Aorta (tissue), 5 donors: ENCODE data around the gene TNS1. TPM values are rescaled to one million over a fixed set of nuclear protein-coding genes. Genes with fewer than 3 reads are reported as not detected.

Experiments
- ATAC-seq: fragments of 200-7000 bp; cut with Tn5 transposase; one replicate; pipeline ENCODE4 v1.9.1; 2022; ENCODE audit warnings: moderate library complexity; ENCODE audit not compliant: low FRiP score
- DNase-seq, 2 donors: peaks; one replicate each; pipeline ENCODE4 v3.0.0-alpha.2; 2020
- H3K27ac ChIP-seq, 2 donors: one replicate each; pipeline ENCODE4 v1.5.1; 2013; ENCODE audit warnings: low read length in 2 of 2, mild to moderate bottlenecking in 2 of 2, moderate library complexity in 2 of 2, control low read depth in 1 of 2, inconsistent platforms in 1 of 2, low read depth in 1 of 2
- H3K27me3 ChIP-seq, 2 donors: one replicate each; pipeline ENCODE4 v1.6.1; 2013; ENCODE audit warnings: control low read depth in 1 of 2, low read length in 1 of 2, mild to moderate bottlenecking in 1 of 2, moderate library complexity in 1 of 2; ENCODE audit not compliant: insufficient read depth in 2 of 2, control insufficient read depth in 1 of 2
- H3K36me3 ChIP-seq, 2 donors: one replicate each; pipeline ENCODE4 v1.6.1; 2013; ENCODE audit warnings: control low read depth in 1 of 2, low read length in 1 of 2, mild to moderate bottlenecking in 1 of 2; ENCODE audit not compliant: insufficient read depth in 2 of 2, control insufficient read depth in 1 of 2
- H3K4me1 ChIP-seq, 2 donors: one replicate each; pipeline ENCODE4 v1.6.1; 2013; ENCODE audit warnings: low read length in 2 of 2, control low read depth in 1 of 2, mild to moderate bottlenecking in 1 of 2, moderate library complexity in 1 of 2; ENCODE audit not compliant: insufficient read depth in 2 of 2, control insufficient read depth in 1 of 2
- H3K4me3 ChIP-seq, 2 donors: one replicate each; pipeline ENCODE4 v1.5.1; 2013; ENCODE audit warnings: low read length in 2 of 2, control low read depth in 1 of 2, mild to moderate bottlenecking in 1 of 2
- H3K9me3 ChIP-seq: one replicate; pipeline ENCODE4 v1.6.1; 2013; ENCODE audit warnings: mild to moderate bottlenecking, low read length; ENCODE audit not compliant: control insufficient read depth
- WGBS, 2 donors: extraction: QIAGEN DNeasy Blood & Tissue Kit; methylation state at CpG; one replicate each; pipeline ENCODE4 v1.1.7; 2013; 5-methylcytosine and 5-hydroxymethylcytosine counted together
- intact Hi-C, 2 donors: fragments of 100-400 bp; cut with DNase I; formaldehyde crosslinking; loops; one replicate each; pipeline versions ENCODE4 v1.14.2 to v1.15.0; 2022
- polyA plus RNA-seq, 2 donors: library from polyadenylated mRNA; stranded (reverse); fragments of 200-250 nt; gene quantifications; one replicate each; pipeline ENCODE4 v1.2.3, GENCODE V29; 2013
- total RNA-seq, 2 donors: library from RNA; stranded (reverse); fragmentation: NEBNext Ultra II Directional; extraction: Animal tissue kit (Norgen Biotek cat#: 25700); gene quantifications; one replicate each; pipeline ENCODE4 v1.2.1, GENCODE V29; 2021
- donor health status: healthy with polysubstance abuse.
- donor health status: Bipolar disorder and iron deficiency.
- donor health status: DM: no; HTN: no; CAD: no.
- donor health status: DM: no; HTN: no; CAD: no.
- donor health status: DM: yes; HTN: yes; CAD: no.

Gene TNS1
- total and polyA plus RNA-seq, 4 donors = 303 to 1,949 (median 930) TPM

DNA sequence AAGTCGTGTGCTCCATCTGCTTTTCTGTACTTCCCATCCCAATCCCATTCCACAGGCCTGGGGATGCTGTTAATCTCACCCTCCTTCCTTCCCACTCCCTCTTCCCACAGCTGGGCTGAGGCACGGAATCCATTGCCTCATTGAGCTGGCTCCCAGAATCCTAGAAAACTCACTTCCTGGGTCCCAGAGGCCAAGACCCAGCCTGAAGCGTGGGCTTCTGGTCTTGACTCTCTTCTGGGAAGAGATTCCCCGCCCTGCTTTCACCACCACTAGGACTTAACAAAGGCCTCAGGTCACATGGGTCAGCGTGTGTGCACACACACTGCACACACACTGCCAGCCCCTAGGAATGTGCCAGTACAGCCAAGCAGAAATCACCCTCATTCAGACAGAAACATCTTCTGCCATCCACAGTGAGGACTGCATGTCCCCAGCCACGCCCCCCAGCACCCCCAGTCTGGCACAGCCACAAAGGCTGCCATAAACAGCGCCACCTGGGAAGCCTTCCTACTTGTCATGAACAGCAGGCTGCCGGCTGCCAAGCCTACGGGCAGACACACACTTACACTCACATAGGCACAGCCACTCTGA, 165.8 kb downstream of the TNS1 start:
- intact Hi-C loops = no loop called here
- H3K4me1 ChIP-seq = peaks cover 0 to 3% of the 10 kb centered on the region in 2 donors
- DNase-seq (peak; percentile 84 to 87), ATAC-seq (peak; percentile 49)
- WGBS, 2 donors = 7 to 16% methylated on average over 9 of the region's 9 CpGs
- H3K27me3 ChIP-seq = no peaks in the 10 kb centered on the region
- peak overlapping the region in 1 of 2 donors; percentile 72 for H3K27ac ChIP-seq
- H3K9me3 ChIP-seq = no peaks in the 10 kb centered on the region
- H3K4me3 ChIP-seq = no peak overlapping the region
- peaks cover 0 to 27% of the 10 kb centered on the region in 2 donors for H3K36me3 ChIP-seq

- Histone ChIP-seq H3K9me3 (no peaks in the 10 kb centered on the region), H3K27ac (peak overlapping the region in 1 of 2 donors; percentile 74), H3K36me3 (peaks cover 0 to 23% of the 10 kb centered on the region in 2 donors), H3K27me3 (no peaks in the 10 kb centered on the region), H3K4me1 (peaks cover 0 to 3% of the 10 kb centered on the region in 2 donors), H3K4me3 (no peak overlapping the region)
- WGBS, 2 donors = 70 to 71% methylated on average over 18 of the region's 18 CpGs
- peak in 1 of 2 donors; percentile 80 for DNase-seq
- peak; percentile 62 for ATAC-seq
- intact Hi-C loops = no loop called here
Observed at GRCh38 chr2:217835931-217836891, 166.6 kb downstream of the TNS1 start.

GRCh38 chr2:217834744-217835513, 167.9 kb downstream of the TNS1 start:
- WGBS, 2 donors = 84 to 86% methylated on average over 11 of the region's 11 CpGs
- no peak for DNase-seq
- ATAC-seq = no peak
- intact Hi-C loops = no loop called here
- no peaks in the 10 kb centered on the region for H3K27me3 ChIP-seq
- peaks cover 0 to 31% of the 10 kb centered on the region in 2 donors for H3K36me3 ChIP-seq
- no peak overlapping the region for H3K4me3 ChIP-seq
- no peaks in the 10 kb centered on the region for H3K9me3 ChIP-seq
- peaks cover 0 to 3% of the 10 kb centered on the region in 2 donors for H3K4me1 ChIP-seq
- peak overlapping the region in 1 of 2 donors; percentile 14 for H3K27ac ChIP-seq

GRCh38 chr2:217834057-217834620, 168.7 kb downstream of the TNS1 start:
- Histone ChIP-seq H3K4me3 (no peak overlapping the region), H3K4me1 (peaks cover 0 to 2% of the 10 kb centered on the region in 2 donors), H3K27ac (peak overlapping the region in 1 of 2 donors; percentile 46), H3K36me3 (peaks cover 0 to 32% of the 10 kb centered on the region in 2 donors), H3K27me3 (no peaks in the 10 kb centered on the region), H3K9me3 (no peaks in the 10 kb centered on the region)
- ATAC-seq = peak; percentile 17
- DNase-seq = peak in 1 of 2 donors; percentile 73
- 6 to 12% methylated on average over 3 of the region's 3 CpGs for WGBS, 2 donors
- intact Hi-C loops = no loop called here

GRCh38 chr2:217833439-217833838, 169.4 kb downstream of the TNS1 start:
- no peaks in the 10 kb centered on the region for H3K27me3 ChIP-seq
- WGBS, 2 donors = 74 to 77% methylated on average over 8 of the region's 8 CpGs
- DNase-seq (no peak), ATAC-seq (no peak)
- H3K4me1 ChIP-seq = no peaks in the 10 kb centered on the region
- intact Hi-C loops = no loop called here
- H3K27ac ChIP-seq = peak overlapping the region in 1 of 2 donors; percentile 11
- H3K9me3 ChIP-seq = no peaks in the 10 kb centered on the region
- no peak overlapping the region for H3K4me3 ChIP-seq
- H3K36me3 ChIP-seq = peaks cover 0 to 33% of the 10 kb centered on the region in 2 donors

GRCh38 chr2:217832987-217833386, 169.8 kb downstream of the TNS1 start:
- Histone ChIP-seq H3K4me3 (no peak overlapping the region), H3K4me1 (no peaks in the 10 kb centered on the region), H3K27ac (peak overlapping the region in 1 of 2 donors; percentile 11), H3K9me3 (no peaks in the 10 kb centered on the region), H3K36me3 (peaks cover 0 to 33% of the 10 kb centered on the region in 2 donors), H3K27me3 (no peaks in the 10 kb centered on the region)
- intact Hi-C loops = no loop called here
- no peak for DNase-seq
- ATAC-seq = no peak
- WGBS, 2 donors = 82 to 83% methylated on average over 15 of the region's 15 CpGs

DNA sequence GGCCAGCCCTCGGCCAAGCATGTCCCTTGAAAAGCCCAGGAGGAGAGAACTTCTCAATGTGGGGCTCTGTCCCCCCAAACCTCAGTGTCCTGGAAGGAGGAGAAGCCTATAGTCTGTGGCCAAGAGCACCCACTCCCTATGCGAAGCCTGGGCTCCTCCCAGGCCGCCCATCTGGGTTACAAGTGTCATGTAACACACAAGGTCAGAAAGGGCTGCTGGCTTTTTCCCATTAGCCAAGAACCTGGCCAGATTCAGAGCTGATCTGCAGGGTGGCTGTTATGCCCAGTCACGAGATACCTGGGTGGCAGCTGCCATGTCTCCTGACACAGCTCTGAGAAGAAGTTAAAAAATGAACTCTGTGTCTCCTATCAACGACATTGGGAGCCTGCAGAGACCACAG, 170.7 kb downstream of the TNS1 start:
- WGBS, 2 donors = 65 to 69% methylated on average over 5 of the region's 5 CpGs
- DNase-seq (peak in 1 of 2 donors; percentile 38), ATAC-seq (no peak)
- Histone ChIP-seq H3K36me3 (peaks cover 0 to 33% of the 10 kb centered on the region in 2 donors), H3K27me3 (no peaks in the 10 kb centered on the region), H3K4me3 (no peak overlapping the region), H3K9me3 (no peaks in the 10 kb centered on the region), H3K27ac (no peak overlapping the region), H3K4me1 (no peaks in the 10 kb centered on the region)
- intact Hi-C loops = no loop called here

- intact Hi-C loops = no loop called here
- Histone ChIP-seq H3K4me1 (no peaks in the 10 kb centered on the region), H3K27ac (no peak overlapping the region), H3K27me3 (no peaks in the 10 kb centered on the region), H3K36me3 (peaks cover 0 to 33% of the 10 kb centered on the region in 2 donors), H3K9me3 (no peaks in the 10 kb centered on the region), H3K4me3 (no peak overlapping the region)
- no peak for DNase-seq
- no peak for ATAC-seq
- 73 to 74% methylated on average over 10 of the region's 10 CpGs for WGBS, 2 donors
Observed at GRCh38 chr2:217831306-217831705, 171.5 kb downstream of the TNS1 start.
